CD14-positive monocyte (primary cell): ENCODE results near the gene KRT32. TPM values are rescaled to one million over a fixed set of nuclear protein-coding genes. Genes with fewer than 3 reads are reported as not detected.

ENCODE experiments used
- DNase-seq, 3 donors: peaks; one replicate each; pipeline ENCODE4 v3.0.0-alpha.2; 2011 to 2022
- H2AFZ ChIP-seq: 2 replicates; pipeline ENCODE4 v1.6.0; 2012; ENCODE audit warnings: mild to moderate bottlenecking, low read depth, low read length, inconsistent platforms; ENCODE audit not compliant: insufficient read depth, poor library complexity, severe bottlenecking
- H3K27ac ChIP-seq, 2 donors: 1 replicate in 1 of 2; 2 replicates in 1 of 2; pipeline ENCODE4 v1.5.1; 2012 to 2013; ENCODE audit warnings: low read length in 2 of 2, control low read depth in 1 of 2, inconsistent platforms in 1 of 2, low read depth in 1 of 2, mild to moderate bottlenecking in 1 of 2
- H3K27me3 ChIP-seq, 2 donors: one replicate each; pipeline versions ENCODE4 v1.6.0 to v1.6.1; 2011 to 2013; ENCODE audit warnings: low read length in 2 of 2; ENCODE audit not compliant: control insufficient read depth in 2 of 2, insufficient read depth in 2 of 2
- H3K36me3 ChIP-seq, 2 donors: replicated peaks in 1 of 2; 1 replicate in 1 of 2; 2 replicates in 1 of 2; pipeline versions ENCODE4 v1.5.1 to v1.6.1; 2012 to 2013; ENCODE audit warnings: low read length in 2 of 2, control low read depth in 1 of 2, inconsistent platforms in 1 of 2, mild to moderate bottlenecking in 1 of 2; ENCODE audit not compliant: insufficient read depth in 2 of 2, control insufficient read depth in 1 of 2
- H3K4me1 ChIP-seq, 2 donors: 1 replicate in 1 of 2; 2 replicates in 1 of 2; pipeline versions ENCODE4 v1.5.1 to v1.6.1; 2012 to 2013; ENCODE audit warnings: low read length in 2 of 2, control low read depth in 1 of 2, inconsistent platforms in 1 of 2, mild to moderate bottlenecking in 1 of 2, moderate library complexity in 1 of 2; ENCODE audit not compliant: insufficient read depth in 2 of 2, control insufficient read depth in 1 of 2
- H3K4me2 ChIP-seq: replicated peaks from 2 replicates; pipeline ENCODE3; 2012; ENCODE audit warnings: low read length, moderate library complexity, mild to moderate bottlenecking; ENCODE audit not compliant: poor library complexity, severe bottlenecking; ENCODE audit errors: extremely low read depth
- H3K4me3 ChIP-seq, 3 experiments: fragments of 200-600 bp in 1 of 3; sonication (generic) in 1 of 3; replicated peaks in 1 of 3; 1 replicate in 2 of 3; 2 replicates in 1 of 3; pipeline ENCODE4 v1.5.1; 2011 to 2013; ENCODE audit warnings: low read length in 3 of 3, mild to moderate bottlenecking in 3 of 3, control low read depth in 2 of 3, low read depth in 2 of 3, inconsistent platforms in 1 of 3, moderate library complexity in 1 of 3
- H3K79me2 ChIP-seq: 2 replicates; pipeline ENCODE4 v1.6.0; 2012; ENCODE audit warnings: mild to moderate bottlenecking, control low read depth, inconsistent platforms, low read length, moderate library complexity; ENCODE audit not compliant: insufficient read depth
- H3K9ac ChIP-seq: 2 replicates; pipeline ENCODE4 v1.6.0; 2017; ENCODE audit warnings: low read length, mild to moderate bottlenecking; ENCODE audit not compliant: insufficient read depth, poor library complexity, severe bottlenecking
- H3K9me3 ChIP-seq, 2 donors: replicated peaks in 1 of 2; 1 replicate in 1 of 2; 2 replicates in 1 of 2; pipeline versions ENCODE4 v1.5.1 to v1.6.1; 2012 to 2013; ENCODE audit warnings: low read length in 2 of 2, control low read depth in 1 of 2; ENCODE audit not compliant: control insufficient read depth in 1 of 2, insufficient read depth in 1 of 2
- H4K20me1 ChIP-seq: 2 replicates; pipeline ENCODE4 v1.6.0; 2012; ENCODE audit warnings: mild to moderate bottlenecking, low read length, control low read depth, moderate library complexity; ENCODE audit not compliant: insufficient read depth
- H3K27ac Mint-ChIP-seq, 7 donors: one replicate each; pipeline ENCODE4 v1.8.0; 2020; ENCODE audit warnings: mild to moderate bottlenecking in 7 of 7, mixed read lengths in 7 of 7, moderate library complexity in 6 of 7, inconsistent platforms in 2 of 7
- H3K27me3 Mint-ChIP-seq, 3 donors: one replicate each; pipeline ENCODE4 v1.8.0; 2021 to 2022; ENCODE audit warnings: low read depth in 3 of 3, mild to moderate bottlenecking in 3 of 3, mixed read lengths in 3 of 3, moderate library complexity in 3 of 3, inconsistent platforms in 1 of 3
- H3K36me3 Mint-ChIP-seq, 2 donors: one replicate each; pipeline ENCODE4 v1.8.0; 2020; ENCODE audit warnings: mixed read lengths in 2 of 2, inconsistent platforms in 1 of 2, mild to moderate bottlenecking in 1 of 2
- H3K4me1 Mint-ChIP-seq: one replicate; pipeline ENCODE4 v1.8.0; 2020; ENCODE audit warnings: mild to moderate bottlenecking, mixed read lengths
- H3K4me3 Mint-ChIP-seq, 2 donors: one replicate each; pipeline ENCODE4 v1.8.0; 2020; ENCODE audit warnings: mild to moderate bottlenecking in 2 of 2, mixed read lengths in 2 of 2, moderate library complexity in 1 of 2
- H3K9me3 Mint-ChIP-seq, 7 donors: one replicate each; pipeline ENCODE4 v1.8.0; 2020 to 2022; ENCODE audit warnings: mixed read lengths in 7 of 7, mild to moderate bottlenecking in 6 of 7, moderate library complexity in 6 of 7, inconsistent platforms in 2 of 7
- WGBS: methylation state at CpG from one replicate; pipeline ENCODE4 v1.1.5; 2013; ENCODE audit warnings: missing lambda C conversion rate; ENCODE audit not compliant: insufficient coverage; 5-methylcytosine and 5-hydroxymethylcytosine counted together
- intact Hi-C, 2 donors: fragments of 100-400 bp; cut with micrococcal nuclease; formaldehyde crosslinking; loops; one replicate each; pipeline versions ENCODE4 v1.15.0 to v1.15.1; 2023
- polyA plus RNA-seq, 3 donors: library from polyadenylated mRNA; depleted of rRNA in 1 of 3; unstranded in 2 of 3; stranded (reverse) in 1 of 3; fragments of 300-500 nt in 2 of 3; fragments of >200 nt in 1 of 3; fragmentation: Illumina TruSeq in 2 of 3; gene quantifications; 1 replicate in 2 of 3; 2 replicates in 1 of 3; pipeline ENCODE4 v1.2.3, GENCODE V29; 2012 to 2021
- TF ChIP-seq, protein P1 (sequence below): fragments of 200-600 bp; IDR thresholded peaks from one replicate; pipeline ENCODE4 v1.8.0; 2022; ENCODE audit warnings: antibody characterized with exemption, mild to moderate bottlenecking

The KRT32 gene
- polyA plus RNA-seq, 3 donors, result not detected

DNA sequence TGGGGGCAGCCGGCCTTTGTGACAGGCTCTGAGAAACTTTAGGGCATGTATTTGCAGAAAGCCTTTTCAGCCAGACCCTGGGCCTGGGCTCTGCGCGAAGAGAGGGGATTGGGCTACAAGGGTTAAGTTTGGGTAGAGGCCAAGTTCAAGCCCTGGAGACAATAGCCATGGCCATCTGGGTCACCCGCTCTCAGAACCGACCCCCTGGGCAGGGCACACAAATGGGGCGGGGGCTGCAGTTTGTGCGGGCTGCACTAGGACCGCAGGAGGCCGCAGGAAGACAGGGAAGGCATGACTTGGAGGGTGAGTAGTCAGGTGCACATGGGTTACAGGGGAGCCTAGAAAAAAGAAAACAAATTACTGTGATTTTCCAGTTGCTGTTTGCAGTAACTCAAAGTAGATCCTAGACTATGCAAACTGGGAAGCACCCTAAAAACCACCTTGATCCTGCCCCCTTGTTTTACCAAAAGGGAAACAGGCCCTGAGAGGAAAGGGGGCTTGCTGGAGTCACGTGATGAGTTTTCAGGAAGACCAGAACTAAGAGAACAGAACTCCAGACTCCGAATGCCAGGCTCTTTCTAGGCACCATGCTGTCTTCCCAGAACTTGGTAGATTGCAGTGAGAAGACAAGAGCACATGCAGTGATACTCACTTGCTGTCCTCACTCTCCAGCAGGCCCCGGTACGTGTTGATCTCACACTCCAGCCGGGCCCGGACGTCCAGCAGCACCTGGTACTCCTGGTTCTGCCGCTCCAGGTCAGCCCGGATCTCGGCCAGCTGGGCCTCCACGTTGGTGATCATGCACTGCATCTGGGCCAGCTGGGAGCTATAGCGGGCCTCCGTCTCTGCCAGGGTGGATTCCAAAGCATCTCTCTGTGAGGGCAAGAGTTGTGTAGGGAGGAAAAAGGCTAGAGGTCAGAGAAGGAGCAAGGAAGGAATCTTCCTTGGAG is 10.0 kb upstream of the KRT32 start:
- no peak for DNase-seq

DNA sequence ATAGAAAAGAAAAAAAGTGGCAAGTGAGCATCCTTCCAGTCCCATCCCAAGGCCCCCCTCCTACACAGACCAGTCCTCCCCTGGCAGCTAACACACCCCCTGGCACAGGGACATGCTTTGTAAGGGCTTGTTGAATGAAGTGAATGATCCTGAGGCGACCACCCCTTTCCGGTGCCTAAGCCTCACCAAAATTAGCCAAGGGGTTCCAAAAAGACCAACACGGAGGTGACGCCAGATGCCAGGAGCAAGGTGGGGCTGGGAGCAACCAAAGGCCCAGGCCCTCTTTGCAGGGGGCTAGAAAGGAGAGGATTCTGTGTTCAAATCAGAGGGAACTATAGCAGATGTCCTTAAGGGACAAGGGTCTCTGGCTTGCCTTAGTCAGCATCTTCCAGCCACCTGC is 8.2 kb upstream of the KRT32 start:
- intact Hi-C loops, result no loop called here
- Mint-ChIP-seq H3K9me3 (peaks cover 0 to 12% (median 2%) of the 10 kb centered on the region in 7 donors), H3K27ac (no peak overlapping the region), H3K4me1 (peaks cover 9% of the 10 kb centered on the region), H3K27me3 (peaks cover 4 to 10% (median 4%) of the 10 kb centered on the region in 3 donors), H3K36me3 (no peaks in the 10 kb centered on the region), H3K4me3 (no peak overlapping the region)
- DNase-seq, result no peak
- Histone ChIP-seq H4K20me1 (no peaks in the 10 kb centered on the region), H3K4me1 (peaks cover 8 to 9% of the 10 kb centered on the region in 2 donors), H3K9me3 (no peaks in the 10 kb centered on the region), H3K79me2 (no peaks in the 10 kb centered on the region), H3K4me3 (no peak overlapping the region), H3K27me3 (no peaks in the 10 kb centered on the region), H3K4me2 (no peak overlapping the region), H2AFZ (no peak overlapping the region), H3K36me3 (no peaks in the 10 kb centered on the region), H3K9ac (no peak overlapping the region), H3K27ac (no peak overlapping the region)
- TF ChIP-seq, protein P1, sequence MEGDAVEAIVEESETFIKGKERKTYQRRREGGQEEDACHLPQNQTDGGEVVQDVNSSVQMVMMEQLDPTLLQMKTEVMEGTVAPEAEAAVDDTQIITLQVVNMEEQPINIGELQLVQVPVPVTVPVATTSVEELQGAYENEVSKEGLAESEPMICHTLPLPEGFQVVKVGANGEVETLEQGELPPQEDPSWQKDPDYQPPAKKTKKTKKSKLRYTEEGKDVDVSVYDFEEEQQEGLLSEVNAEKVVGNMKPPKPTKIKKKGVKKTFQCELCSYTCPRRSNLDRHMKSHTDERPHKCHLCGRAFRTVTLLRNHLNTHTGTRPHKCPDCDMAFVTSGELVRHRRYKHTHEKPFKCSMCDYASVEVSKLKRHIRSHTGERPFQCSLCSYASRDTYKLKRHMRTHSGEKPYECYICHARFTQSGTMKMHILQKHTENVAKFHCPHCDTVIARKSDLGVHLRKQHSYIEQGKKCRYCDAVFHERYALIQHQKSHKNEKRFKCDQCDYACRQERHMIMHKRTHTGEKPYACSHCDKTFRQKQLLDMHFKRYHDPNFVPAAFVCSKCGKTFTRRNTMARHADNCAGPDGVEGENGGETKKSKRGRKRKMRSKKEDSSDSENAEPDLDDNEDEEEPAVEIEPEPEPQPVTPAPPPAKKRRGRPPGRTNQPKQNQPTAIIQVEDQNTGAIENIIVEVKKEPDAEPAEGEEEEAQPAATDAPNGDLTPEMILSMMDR, result no peak
- 95% methylated on average over 4 of the region's 4 CpGs for WGBS

More for the DNA sequence above, 10.0 kb upstream of the KRT32 start:
- H3K27me3 Mint-ChIP-seq, result peaks cover 4 to 10% (median 4%) of the 10 kb centered on the region in 3 donors
- 90% methylated on average over 21 of the region's 22 CpGs for WGBS
- no peaks in the 10 kb centered on the region for H4K20me1 ChIP-seq
- no peaks in the 10 kb centered on the region for H3K27me3 ChIP-seq
- H3K36me3 ChIP-seq, result no peaks in the 10 kb centered on the region
- H3K27ac ChIP-seq, result no peak overlapping the region
- H3K9me3 Mint-ChIP-seq, result peaks cover 0 to 3% (median 2%) of the 10 kb centered on the region in 7 donors
- H3K9me3 ChIP-seq, result no peaks in the 10 kb centered on the region
- H3K4me3 ChIP-seq, result no peak overlapping the region
- H3K4me1 Mint-ChIP-seq, result peaks cover 10% of the 10 kb centered on the region
- H3K79me2 ChIP-seq, result no peaks in the 10 kb centered on the region
- no peak overlapping the region for H2AFZ ChIP-seq
- H3K36me3 Mint-ChIP-seq, result no peaks in the 10 kb centered on the region
- intact Hi-C loops, result no loop called here
- peak overlapping the region in 1 of 7 donors; percentile 77 for H3K27ac Mint-ChIP-seq
- no peak overlapping the region for H3K4me2 ChIP-seq
- peaks cover 9 to 10% of the 10 kb centered on the region in 2 donors for H3K4me1 ChIP-seq
- TF ChIP-seq, protein P1, result no peak
- no peak overlapping the region for H3K4me3 Mint-ChIP-seq
- no peak overlapping the region for H3K9ac ChIP-seq
